Heart right ventricle (tissue), 16 donors: ENCODE measurements around the gene HOTAIR. TPM values are rescaled to one million over a fixed set of nuclear protein-coding genes. Genes with fewer than 3 reads are reported as not detected.
A peak's percentile ranks its signal among the peaks of the same experiment; 100 is the strongest.

Experiments used
- ATAC-seq, 8 donors: fragments of 200-7000 bp; cut with Tn5 transposase; one replicate each; pipeline ENCODE4 v1.9.1; 2020; ENCODE audit warnings: mild to moderate bottlenecking in 8 of 8, moderate library complexity in 8 of 8, moderate number of reproducible peaks in 1 of 8
- DNase-seq, 2 donors: peaks; one replicate each; pipeline ENCODE4 v3.0.0-alpha.2; 2020
- H3K27ac ChIP-seq, 10 donors: fragments of 200-600 bp; sonication (generic) in 2 of 10; one replicate each; pipeline versions ENCODE4 v1.5.0 to v1.8.0; 2020 to 2022; ENCODE audit warnings: mild to moderate bottlenecking in 3 of 10
- H3K27me3 ChIP-seq, 7 donors: fragments of 200-600 bp; one replicate each; pipeline ENCODE4 v1.8.0; 2021 to 2022; ENCODE audit warnings: mild to moderate bottlenecking in 2 of 7
- H3K36me3 ChIP-seq, 9 donors: fragments of 200-600 bp; sonication (generic) in 1 of 9; one replicate each; pipeline versions ENCODE4 v1.5.0 to v1.8.0; 2020 to 2022; ENCODE audit warnings: mild to moderate bottlenecking in 2 of 9
- H3K4me1 ChIP-seq, 9 donors: fragments of 200-600 bp; sonication (generic) in 1 of 9; one replicate each; pipeline versions ENCODE4 v1.5.0 to v1.8.0; 2020 to 2022; ENCODE audit warnings: mild to moderate bottlenecking in 4 of 9
- H3K4me3 ChIP-seq, 10 donors: fragments of 200-600 bp; sonication (generic) in 2 of 10; one replicate each; pipeline versions ENCODE4 v1.5.0 to v1.8.0; 2020 to 2022; ENCODE audit warnings: mild to moderate bottlenecking in 7 of 10, moderate library complexity in 2 of 10
- H3K9me3 ChIP-seq, 11 donors: fragments of 200-600 bp in 10 of 11; sonication (generic) in 2 of 11; one replicate each; pipeline versions ENCODE4 v1.5.0 to v1.8.0; 2013 to 2022; ENCODE audit warnings: mild to moderate bottlenecking in 2 of 11, control low read depth in 1 of 11, moderate library complexity in 1 of 11
- WGBS, 2 donors: extraction: QIAGEN DNeasy Blood & Tissue Kit; methylation state at CpG; one replicate each; pipeline ENCODE4 v1.1.7; 2013; ENCODE audit warnings: inconsistent platforms in 1 of 2; 5-methylcytosine and 5-hydroxymethylcytosine counted together
- intact Hi-C, 10 donors: fragments of 100-400 bp; cut with DNase I; formaldehyde crosslinking; loops; one replicate each; pipeline versions ENCODE4 v1.11.1 to v1.14.2; 2022
- polyA plus RNA-seq, 2 donors: library from polyadenylated mRNA; stranded (reverse); fragments of 200-250 nt; gene quantifications; one replicate each; pipeline ENCODE4 v1.2.3, GENCODE V29; 2013
- total RNA-seq, 10 donors: library from RNA; stranded (reverse); fragmentation: NEBNext Ultra II Directional in 3 of 10; extraction: Animal tissue kit (Norgen Biotek cat#: 25700) in 3 of 10; gene quantifications; one replicate each; pipeline versions ENCODE4 v1.2.1 to v1.2.4, GENCODE V29; 2021 to 2023
- TF ChIP-seq, protein P1 (sequence below), 9 donors: fragments of 200-600 bp; sonication (generic) in 2 of 9; IDR thresholded peaks; one replicate each; pipeline versions ENCODE4 v1.5.0 to v1.8.0; 2021 to 2022; ENCODE audit warnings: antibody characterized with exemption in 9 of 9, mild to moderate bottlenecking in 5 of 9, moderate library complexity in 1 of 9
- donor health status: Arrhythmogenic right ventricular cardiomyopathy.
- donor health status: ischemic (EF 13 %, LVEDD 7.1; RV severe dilation, severe dysfunction).
- donor health status: healthy with polysubstance abuse.
- donor health status: DM: no; HTN: yes; CAD: no.
- donor health status: DM: no; HTN: no; CAD: no.
- donor health status: ischemic (EF 25% LVEDD 6.9; RV normal size, moderate dysfunction).
- donor health status: ischemic (EF 25% LVEDD 5.7; RV mildly dilated, moderate dysfunction).
- donor health status: healthy.
- donor health status: DM: yes; HTN: yes; CAD: no.
- donor health status: Ischemic cardiomyopathy.
- donor health status: ischemic (EF 35%, LVEDD 5.7; RV mildly dilated, moderate dysfunction).
- donor health status: nonischemic (EF 11% LVEDD 7.7; RV severe dilation, severe dysfunction).
- donor health status: DM: yes; HTN: yes; CAD: no.
- donor health status: PGD.
- donor health status: ischemic (EF 29% LVEDD 5.4; RV normal size, mild dysfunction).
- donor health status: nonischemic (EF 23%, LVEDD 6.1; RV moderate dilation, normal function).

HOTAIR gene
- total and polyA plus RNA-seq, 12 donors = not detected

DNA sequence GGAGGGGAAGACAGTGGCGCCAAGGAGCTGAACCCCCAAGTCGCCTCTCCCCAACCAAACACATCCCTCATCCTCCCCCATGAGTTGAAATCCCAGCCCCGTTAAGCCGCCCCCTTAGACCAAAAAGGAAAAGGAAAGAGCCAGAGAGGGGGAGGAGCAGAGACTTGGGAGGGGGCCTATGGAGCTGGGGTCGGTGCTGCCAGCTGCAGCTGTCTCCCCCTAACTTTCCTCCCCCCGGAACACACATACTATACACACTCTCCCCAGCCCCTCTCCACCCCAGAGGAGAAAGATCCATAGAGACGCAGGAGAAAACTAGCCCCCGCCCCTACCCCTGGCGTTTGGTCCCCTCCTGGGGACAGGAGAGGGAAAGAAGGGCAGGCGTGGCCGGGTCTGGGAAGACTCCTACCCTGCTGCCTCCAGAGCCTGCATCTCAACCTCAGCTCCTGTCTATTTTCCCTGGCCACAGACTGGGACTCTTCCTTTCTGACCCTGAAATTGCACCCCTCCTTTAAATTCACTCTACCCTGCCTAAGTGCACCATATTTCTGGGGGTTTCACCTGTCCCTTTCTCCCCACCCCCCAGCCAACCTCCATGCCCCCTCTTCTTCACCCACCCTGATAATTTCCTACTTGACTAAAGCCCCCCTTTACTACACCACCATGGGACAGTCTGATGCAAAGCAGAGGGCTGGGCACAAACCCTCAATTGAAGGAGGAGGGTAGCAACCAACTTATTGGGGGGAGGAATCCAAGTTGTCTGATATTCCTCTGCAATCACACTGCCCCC, 23.6 kb upstream of the HOTAIR start:
- Histone ChIP-seq H3K27ac (no peak overlapping the region), H3K4me1 (peaks cover 3 to 47% (median 38%) of the 10 kb centered on the region in 9 donors), H3K27me3 (peaks cover 62 to 100% (median 100%) of the 10 kb centered on the region in 7 donors), H3K9me3 (no peaks in the 10 kb centered on the region), H3K4me3 (no peak overlapping the region), H3K36me3 (peaks cover 0 to 5% (median 0%) of the 10 kb centered on the region in 9 donors)
- intact Hi-C loops = loop anchor here in 1 of 10 donors (5.0 kb wide), 1 partner anchor 34 kb away; the partner anchor contains the start of gene HOXC5
- DNase-seq (no peak), ATAC-seq (no peak)
- TF ChIP-seq, protein P1, sequence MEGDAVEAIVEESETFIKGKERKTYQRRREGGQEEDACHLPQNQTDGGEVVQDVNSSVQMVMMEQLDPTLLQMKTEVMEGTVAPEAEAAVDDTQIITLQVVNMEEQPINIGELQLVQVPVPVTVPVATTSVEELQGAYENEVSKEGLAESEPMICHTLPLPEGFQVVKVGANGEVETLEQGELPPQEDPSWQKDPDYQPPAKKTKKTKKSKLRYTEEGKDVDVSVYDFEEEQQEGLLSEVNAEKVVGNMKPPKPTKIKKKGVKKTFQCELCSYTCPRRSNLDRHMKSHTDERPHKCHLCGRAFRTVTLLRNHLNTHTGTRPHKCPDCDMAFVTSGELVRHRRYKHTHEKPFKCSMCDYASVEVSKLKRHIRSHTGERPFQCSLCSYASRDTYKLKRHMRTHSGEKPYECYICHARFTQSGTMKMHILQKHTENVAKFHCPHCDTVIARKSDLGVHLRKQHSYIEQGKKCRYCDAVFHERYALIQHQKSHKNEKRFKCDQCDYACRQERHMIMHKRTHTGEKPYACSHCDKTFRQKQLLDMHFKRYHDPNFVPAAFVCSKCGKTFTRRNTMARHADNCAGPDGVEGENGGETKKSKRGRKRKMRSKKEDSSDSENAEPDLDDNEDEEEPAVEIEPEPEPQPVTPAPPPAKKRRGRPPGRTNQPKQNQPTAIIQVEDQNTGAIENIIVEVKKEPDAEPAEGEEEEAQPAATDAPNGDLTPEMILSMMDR (IDR thresholded peaks at IDR 0.05) = no peak
- WGBS, 2 donors = 8 to 11% methylated on average over 11 of the region's 11 CpGs

GRCh38 chr12:53997204-53998109, 22.7 kb upstream of the HOTAIR start:
- no peak for DNase-seq
- peaks cover 3 to 47% (median 38%) of the 10 kb centered on the region in 9 donors for H3K4me1 ChIP-seq
- H3K27ac ChIP-seq = no peak overlapping the region
- H3K4me3 ChIP-seq = no peak overlapping the region
- ATAC-seq = no peak
- intact Hi-C loops = loop anchor here in 1 of 10 donors (5.0 kb wide), 1 partner anchor 35 kb away; the partner anchor contains the start of gene HOXC5
- TF ChIP-seq, protein P1 (IDR thresholded peaks at IDR 0.05) = no peak
- 10 to 16% methylated on average over 31 to 35 of the region's 35 CpGs for WGBS, 2 donors
- H3K9me3 ChIP-seq = no peaks in the 10 kb centered on the region
- peaks cover 63 to 100% (median 100%) of the 10 kb centered on the region in 7 donors for H3K27me3 ChIP-seq
- H3K36me3 ChIP-seq = peaks cover 0 to 5% (median 0%) of the 10 kb centered on the region in 9 donors

- peaks cover 3 to 47% (median 38%) of the 10 kb centered on the region in 9 donors for H3K4me1 ChIP-seq
- no peak overlapping the region for H3K27ac ChIP-seq
- WGBS, 2 donors = 38 to 46% methylated on average over 29 of the region's 29 CpGs
- ATAC-seq = no peak
- intact Hi-C loops = loop anchor here in 1 of 10 donors (5.0 kb wide), 1 partner anchor 36 kb away; the partner anchor contains the start of gene HOXC5
- H3K4me3 ChIP-seq = peak overlapping the region in 9 of 10 donors; percentile 26 to 61 (median 56)
- TF ChIP-seq, protein P1 (IDR thresholded peaks at IDR 0.05) = no peak
- no peaks in the 10 kb centered on the region for H3K9me3 ChIP-seq
- DNase-seq = no peak
- peaks cover 0 to 5% (median 0%) of the 10 kb centered on the region in 9 donors for H3K36me3 ChIP-seq
- H3K27me3 ChIP-seq = peaks cover 67 to 100% (median 100%) of the 10 kb centered on the region in 7 donors
Observed at GRCh38 chr12:53996240-53997203, 21.8 kb upstream of the HOTAIR start.
